Karpas-422 (cell line): Measurements from ENCODE around the gene NPTN. TPM values are rescaled to one million over a fixed set of nuclear protein-coding genes. Genes with fewer than 3 reads are reported as not detected.

ENCODE experiments used
- DNase-seq: peaks from one replicate; pipeline ENCODE4 v3.0.0-alpha.2; 2015
- H2AFZ ChIP-seq: fragments of 200-600 bp; sonication (generic); 2 replicates; pipeline ENCODE4 v1.6.1; 2014; ENCODE audit warnings: antibody characterized with exemption, low read length, mixed read lengths
- H3K27ac ChIP-seq: fragments of 200-600 bp; sonication (generic); 2 replicates; pipeline ENCODE4 v1.5.1; 2014; ENCODE audit warnings: mild to moderate bottlenecking, low read length, moderate library complexity
- H3K27me3 ChIP-seq: fragments of 200-600 bp; sonication (generic); 2 replicates; pipeline ENCODE4 v1.6.1; 2014; ENCODE audit warnings: low read length, mixed read lengths
- H3K36me3 ChIP-seq: fragments of 200-600 bp; sonication (generic); 2 replicates; pipeline ENCODE4 v1.6.1; 2014; ENCODE audit warnings: low read length, mixed read lengths; ENCODE audit not compliant: insufficient read depth
- H3K4me1 ChIP-seq: fragments of 200-600 bp; sonication (generic); 2 replicates; pipeline ENCODE4 v1.6.1; 2014; ENCODE audit warnings: mild to moderate bottlenecking, low read length, mixed read lengths
- H3K4me2 ChIP-seq: fragments of 200-600 bp; sonication (generic); 2 replicates; pipeline ENCODE4 v1.6.1; 2014; ENCODE audit warnings: low read length, low read depth, mild to moderate bottlenecking; ENCODE audit not compliant: poor library complexity, severe bottlenecking
- H3K4me3 ChIP-seq: fragments of 200-600 bp; sonication (generic); 2 replicates; pipeline ENCODE4 v1.5.1; 2014; ENCODE audit warnings: mild to moderate bottlenecking, antibody characterized with exemption, low read length, mixed read lengths
- H3K79me2 ChIP-seq: fragments of 200-600 bp; sonication (generic); 2 replicates; pipeline ENCODE4 v1.6.1; 2014; ENCODE audit warnings: mild to moderate bottlenecking, low read length, mixed read lengths
- H3K9ac ChIP-seq: fragments of 200-600 bp; sonication (generic); 2 replicates; pipeline ENCODE4 v1.6.0; 2014; ENCODE audit warnings: low read length
- H3K9me2 ChIP-seq: fragments of 200-600 bp; sonication (generic), shearing (Covaris generic); replicated peaks from 2 replicates; pipeline ENCODE4 v1.6.0; 2014; ENCODE audit warnings: mild to moderate bottlenecking, low read length, moderate library complexity; ENCODE audit not compliant: insufficient read depth
- H3K9me3 ChIP-seq: fragments of 300-700, 200-600 bp; sonication (generic); 2 replicates; pipeline ENCODE4 v1.6.1; 2014; ENCODE audit warnings: low read length, mixed read lengths
- H4K20me1 ChIP-seq: fragments of 200-600 bp; sonication (generic); 2 replicates; pipeline ENCODE4 v1.6.1; 2014; ENCODE audit warnings: mild to moderate bottlenecking, antibody characterized with exemption, low read length, low read depth; ENCODE audit not compliant: insufficient read depth
- total RNA-seq: library from RNA; depleted of rRNA; stranded (reverse); fragments of >200 nt; shearing (Covaris generic); gene quantifications from 2 replicates; pipeline ENCODE4 v1.2.3, GENCODE V29; 2014; ENCODE audit warnings: low replicate concordance

The NPTN gene
- total RNA-seq, 1 experiment from 2014 or later = 53.6 TPM

- no peaks in the 10 kb centered on the region for H3K9me3 ChIP-seq
- no peaks in the 10 kb centered on the region for H3K4me1 ChIP-seq
- no peaks in the 10 kb centered on the region for H3K36me3 ChIP-seq
- H3K27me3 ChIP-seq = no peaks in the 10 kb centered on the region
- H3K4me2 ChIP-seq = no peak overlapping the region
- H3K4me3 ChIP-seq = no peak overlapping the region
- no peak overlapping the region for H3K27ac ChIP-seq
- no peak for DNase-seq
- H3K9ac ChIP-seq = no peak overlapping the region
- H2AFZ ChIP-seq = no peak overlapping the region
- no peaks in the 10 kb centered on the region for H3K9me2 ChIP-seq
- H3K79me2 ChIP-seq = no peaks in the 10 kb centered on the region
- H4K20me1 ChIP-seq = no peaks in the 10 kb centered on the region
Measured at GRCh38 chr15:73677733-73678132, 44.5 kb upstream of the NPTN start.

GRCh38 chr15:73677146-73677607 is 44.0 kb upstream of the NPTN start:
- Histone ChIP-seq H3K9me2 (no peaks in the 10 kb centered on the region), H3K27me3 (no peaks in the 10 kb centered on the region), H4K20me1 (no peaks in the 10 kb centered on the region), H3K4me1 (no peaks in the 10 kb centered on the region), H3K79me2 (no peaks in the 10 kb centered on the region), H3K4me3 (no peak overlapping the region), H3K36me3 (no peaks in the 10 kb centered on the region), H2AFZ (no peak overlapping the region), H3K9me3 (no peaks in the 10 kb centered on the region), H3K4me2 (no peak overlapping the region), H3K27ac (no peak overlapping the region), H3K9ac (no peak overlapping the region)
- DNase-seq = peak; percentile 75

GRCh38 chr15:73674587-73674986 is 41.4 kb upstream of the NPTN start:
- Histone ChIP-seq H3K36me3 (no peaks in the 10 kb centered on the region), H3K4me3 (no peak overlapping the region), H3K9me3 (no peaks in the 10 kb centered on the region), H3K27ac (no peak overlapping the region), H3K4me2 (no peak overlapping the region), H3K9me2 (no peaks in the 10 kb centered on the region), H2AFZ (no peak overlapping the region), H3K9ac (no peak overlapping the region), H3K4me1 (no peaks in the 10 kb centered on the region), H4K20me1 (no peaks in the 10 kb centered on the region), H3K79me2 (no peaks in the 10 kb centered on the region), H3K27me3 (no peaks in the 10 kb centered on the region)
- no peak for DNase-seq

GRCh38 chr15:73660455-73660854 is 27.3 kb upstream of the NPTN start:
- no peak for DNase-seq
- Histone ChIP-seq H3K9me3 (no peaks in the 10 kb centered on the region), H3K9ac (no peak overlapping the region), H3K4me2 (no peak overlapping the region), H3K4me1 (no peaks in the 10 kb centered on the region), H3K27me3 (no peaks in the 10 kb centered on the region), H2AFZ (no peak overlapping the region), H3K9me2 (no peaks in the 10 kb centered on the region), H3K36me3 (no peaks in the 10 kb centered on the region), H4K20me1 (no peaks in the 10 kb centered on the region), H3K79me2 (no peaks in the 10 kb centered on the region), H3K4me3 (no peak overlapping the region), H3K27ac (no peak overlapping the region)

- no peaks in the 10 kb centered on the region for H3K9me3 ChIP-seq
Measured at GRCh38 chr15:73658645-73659044, 25.5 kb upstream of the NPTN start.

GRCh38 chr15:73655724-73656123 is 22.5 kb upstream of the NPTN start:
- Histone ChIP-seq H2AFZ (no peak overlapping the region), H3K9ac (no peak overlapping the region), H3K36me3 (no peaks in the 10 kb centered on the region), H3K4me3 (no peak overlapping the region), H3K27ac (no peak overlapping the region), H3K9me2 (no peaks in the 10 kb centered on the region), H3K79me2 (no peaks in the 10 kb centered on the region), H4K20me1 (no peaks in the 10 kb centered on the region), H3K4me1 (no peaks in the 10 kb centered on the region), H3K27me3 (no peaks in the 10 kb centered on the region), H3K9me3 (no peaks in the 10 kb centered on the region), H3K4me2 (no peak overlapping the region)
- DNase-seq = no peak

More at GRCh38 chr15:73658645-73659044, 25.5 kb upstream of the NPTN start:
- H3K9ac ChIP-seq = no peak overlapping the region
- H2AFZ ChIP-seq = no peak overlapping the region
- H3K79me2 ChIP-seq = no peaks in the 10 kb centered on the region
- DNase-seq = no peak
- no peaks in the 10 kb centered on the region for H4K20me1 ChIP-seq
- H3K4me1 ChIP-seq = no peaks in the 10 kb centered on the region
- no peak overlapping the region for H3K4me3 ChIP-seq
- no peak overlapping the region for H3K4me2 ChIP-seq
- H3K36me3 ChIP-seq = no peaks in the 10 kb centered on the region
- H3K27me3 ChIP-seq = no peaks in the 10 kb centered on the region
- no peaks in the 10 kb centered on the region for H3K9me2 ChIP-seq
- no peak overlapping the region for H3K27ac ChIP-seq

GRCh38 chr15:73654659-73655058 is 21.5 kb upstream of the NPTN start:
- no peak overlapping the region for H2AFZ ChIP-seq
- no peaks in the 10 kb centered on the region for H3K27me3 ChIP-seq
- H3K27ac ChIP-seq = no peak overlapping the region
- H3K9ac ChIP-seq = no peak overlapping the region
- H3K4me3 ChIP-seq = no peak overlapping the region
- no peaks in the 10 kb centered on the region for H3K9me3 ChIP-seq
- no peaks in the 10 kb centered on the region for H3K9me2 ChIP-seq
- H3K79me2 ChIP-seq = no peaks in the 10 kb centered on the region
- no peaks in the 10 kb centered on the region for H3K36me3 ChIP-seq
- no peak for DNase-seq
- H4K20me1 ChIP-seq = no peaks in the 10 kb centered on the region
- H3K4me2 ChIP-seq = no peak overlapping the region
- no peaks in the 10 kb centered on the region for H3K4me1 ChIP-seq

- Histone ChIP-seq H3K4me3 (no peak overlapping the region), H3K9me3 (no peaks in the 10 kb centered on the region), H2AFZ (no peak overlapping the region), H3K4me2 (no peak overlapping the region), H3K4me1 (no peaks in the 10 kb centered on the region), H3K36me3 (no peaks in the 10 kb centered on the region), H3K9me2 (no peaks in the 10 kb centered on the region), H3K9ac (no peak overlapping the region), H3K79me2 (no peaks in the 10 kb centered on the region), H3K27me3 (no peaks in the 10 kb centered on the region), H4K20me1 (no peaks in the 10 kb centered on the region), H3K27ac (no peak overlapping the region)
- no peak for DNase-seq
Measured at GRCh38 chr15:73650416-73651126, 17.4 kb upstream of the NPTN start.
